Heart right ventricle (tissue), 16 donors: ENCODE measurements around the gene NAT8. TPM values are rescaled to one million over a fixed set of nuclear protein-coding genes. Genes with fewer than 3 reads are reported as not detected.
"Not testable (repeated sequence)": the region's sequence is repeated elsewhere in the genome, so short reads cannot be mapped to it uniquely, and the experiment has no call there.

Experiments used
- ATAC-seq, 8 donors: fragments of 200-7000 bp; cut with Tn5 transposase; one replicate each; pipeline ENCODE4 v1.9.1; 2020; ENCODE audit warnings: mild to moderate bottlenecking in 8 of 8, moderate library complexity in 8 of 8, moderate number of reproducible peaks in 1 of 8
- DNase-seq, 2 donors: peaks; one replicate each; pipeline ENCODE4 v3.0.0-alpha.2; 2020
- H3K27ac ChIP-seq, 10 donors: fragments of 200-600 bp; sonication (generic) in 2 of 10; one replicate each; pipeline versions ENCODE4 v1.5.0 to v1.8.0; 2020 to 2022; ENCODE audit warnings: mild to moderate bottlenecking in 3 of 10
- H3K27me3 ChIP-seq, 7 donors: fragments of 200-600 bp; one replicate each; pipeline ENCODE4 v1.8.0; 2021 to 2022; ENCODE audit warnings: mild to moderate bottlenecking in 2 of 7
- H3K36me3 ChIP-seq, 9 donors: fragments of 200-600 bp; sonication (generic) in 1 of 9; one replicate each; pipeline versions ENCODE4 v1.5.0 to v1.8.0; 2020 to 2022; ENCODE audit warnings: mild to moderate bottlenecking in 2 of 9
- H3K4me1 ChIP-seq, 9 donors: fragments of 200-600 bp; sonication (generic) in 1 of 9; one replicate each; pipeline versions ENCODE4 v1.5.0 to v1.8.0; 2020 to 2022; ENCODE audit warnings: mild to moderate bottlenecking in 4 of 9
- H3K4me3 ChIP-seq, 10 donors: fragments of 200-600 bp; sonication (generic) in 2 of 10; one replicate each; pipeline versions ENCODE4 v1.5.0 to v1.8.0; 2020 to 2022; ENCODE audit warnings: mild to moderate bottlenecking in 7 of 10, moderate library complexity in 2 of 10
- H3K9me3 ChIP-seq, 11 donors: fragments of 200-600 bp in 10 of 11; sonication (generic) in 2 of 11; one replicate each; pipeline versions ENCODE4 v1.5.0 to v1.8.0; 2013 to 2022; ENCODE audit warnings: mild to moderate bottlenecking in 2 of 11, control low read depth in 1 of 11, moderate library complexity in 1 of 11
- WGBS, 2 donors: extraction: QIAGEN DNeasy Blood & Tissue Kit; methylation state at CpG; one replicate each; pipeline ENCODE4 v1.1.7; 2013; ENCODE audit warnings: inconsistent platforms in 1 of 2; 5-methylcytosine and 5-hydroxymethylcytosine counted together
- intact Hi-C, 10 donors: fragments of 100-400 bp; cut with DNase I; formaldehyde crosslinking; loops; one replicate each; pipeline versions ENCODE4 v1.11.1 to v1.14.2; 2022
- polyA plus RNA-seq, 2 donors: library from polyadenylated mRNA; stranded (reverse); fragments of 200-250 nt; gene quantifications; one replicate each; pipeline ENCODE4 v1.2.3, GENCODE V29; 2013
- total RNA-seq, 10 donors: library from RNA; stranded (reverse); fragmentation: NEBNext Ultra II Directional in 3 of 10; extraction: Animal tissue kit (Norgen Biotek cat#: 25700) in 3 of 10; gene quantifications; one replicate each; pipeline versions ENCODE4 v1.2.1 to v1.2.4, GENCODE V29; 2021 to 2023
- TF ChIP-seq, protein P1 (sequence below), 9 donors: fragments of 200-600 bp; sonication (generic) in 2 of 9; IDR thresholded peaks; one replicate each; pipeline versions ENCODE4 v1.5.0 to v1.8.0; 2021 to 2022; ENCODE audit warnings: antibody characterized with exemption in 9 of 9, mild to moderate bottlenecking in 5 of 9, moderate library complexity in 1 of 9
- donor health status: Arrhythmogenic right ventricular cardiomyopathy.
- donor health status: ischemic (EF 13 %, LVEDD 7.1; RV severe dilation, severe dysfunction).
- donor health status: healthy with polysubstance abuse.
- donor health status: DM: no; HTN: yes; CAD: no.
- donor health status: DM: no; HTN: no; CAD: no.
- donor health status: ischemic (EF 25% LVEDD 6.9; RV normal size, moderate dysfunction).
- donor health status: ischemic (EF 25% LVEDD 5.7; RV mildly dilated, moderate dysfunction).
- donor health status: healthy.
- donor health status: DM: yes; HTN: yes; CAD: no.
- donor health status: Ischemic cardiomyopathy.
- donor health status: ischemic (EF 35%, LVEDD 5.7; RV mildly dilated, moderate dysfunction).
- donor health status: nonischemic (EF 11% LVEDD 7.7; RV severe dilation, severe dysfunction).
- donor health status: DM: yes; HTN: yes; CAD: no.
- donor health status: PGD.
- donor health status: ischemic (EF 29% LVEDD 5.4; RV normal size, mild dysfunction).
- donor health status: nonischemic (EF 23%, LVEDD 6.1; RV moderate dilation, normal function).

Gene NAT8
- total and polyA plus RNA-seq, 12 donors = not detected

- Histone ChIP-seq H3K27me3 (no peaks in the 10 kb centered on the region), H3K36me3 (no peaks in the 10 kb centered on the region), H3K27ac (no peak overlapping the region), H3K9me3 (peaks cover 0 to 6% (median 0%) of the 10 kb centered on the region in 11 donors), H3K4me1 (peaks cover 0 to 5% (median 0%) of the 10 kb centered on the region in 9 donors), H3K4me3 (no peak overlapping the region)
- no peak for DNase-seq
- peak in 1 of 8 donors; percentile 38 for ATAC-seq
- TF ChIP-seq, protein P1, sequence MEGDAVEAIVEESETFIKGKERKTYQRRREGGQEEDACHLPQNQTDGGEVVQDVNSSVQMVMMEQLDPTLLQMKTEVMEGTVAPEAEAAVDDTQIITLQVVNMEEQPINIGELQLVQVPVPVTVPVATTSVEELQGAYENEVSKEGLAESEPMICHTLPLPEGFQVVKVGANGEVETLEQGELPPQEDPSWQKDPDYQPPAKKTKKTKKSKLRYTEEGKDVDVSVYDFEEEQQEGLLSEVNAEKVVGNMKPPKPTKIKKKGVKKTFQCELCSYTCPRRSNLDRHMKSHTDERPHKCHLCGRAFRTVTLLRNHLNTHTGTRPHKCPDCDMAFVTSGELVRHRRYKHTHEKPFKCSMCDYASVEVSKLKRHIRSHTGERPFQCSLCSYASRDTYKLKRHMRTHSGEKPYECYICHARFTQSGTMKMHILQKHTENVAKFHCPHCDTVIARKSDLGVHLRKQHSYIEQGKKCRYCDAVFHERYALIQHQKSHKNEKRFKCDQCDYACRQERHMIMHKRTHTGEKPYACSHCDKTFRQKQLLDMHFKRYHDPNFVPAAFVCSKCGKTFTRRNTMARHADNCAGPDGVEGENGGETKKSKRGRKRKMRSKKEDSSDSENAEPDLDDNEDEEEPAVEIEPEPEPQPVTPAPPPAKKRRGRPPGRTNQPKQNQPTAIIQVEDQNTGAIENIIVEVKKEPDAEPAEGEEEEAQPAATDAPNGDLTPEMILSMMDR (IDR thresholded peaks at IDR 0.05) = no peak
- 89 to 90% methylated on average over 19 of the region's 19 CpGs for WGBS, 2 donors
- intact Hi-C loops = no loop called here
Observed at GRCh38 chr2:73640946-73641766, 1.1 kb downstream of the NAT8 start.

GRCh38 chr2:73640511-73640911, 1.7 kb downstream of the NAT8 start:
- TF ChIP-seq, protein P1 (IDR thresholded peaks at IDR 0.05) = no peak
- WGBS, 2 donors = 41 to 57% methylated on average over 1 of the region's 1 CpG
- intact Hi-C loops = no loop called here
- Histone ChIP-seq H3K27me3 (no peaks in the 10 kb centered on the region), H3K4me1 (peaks cover 0 to 5% (median 0%) of the 10 kb centered on the region in 9 donors), H3K27ac (no peak overlapping the region), H3K4me3 (no peak overlapping the region), H3K9me3 (peaks cover 0 to 6% (median 0%) of the 10 kb centered on the region in 11 donors), H3K36me3 (no peaks in the 10 kb centered on the region)
- ATAC-seq (peak in 1 of 8 donors; percentile 11), DNase-seq (no peak)

DNA sequence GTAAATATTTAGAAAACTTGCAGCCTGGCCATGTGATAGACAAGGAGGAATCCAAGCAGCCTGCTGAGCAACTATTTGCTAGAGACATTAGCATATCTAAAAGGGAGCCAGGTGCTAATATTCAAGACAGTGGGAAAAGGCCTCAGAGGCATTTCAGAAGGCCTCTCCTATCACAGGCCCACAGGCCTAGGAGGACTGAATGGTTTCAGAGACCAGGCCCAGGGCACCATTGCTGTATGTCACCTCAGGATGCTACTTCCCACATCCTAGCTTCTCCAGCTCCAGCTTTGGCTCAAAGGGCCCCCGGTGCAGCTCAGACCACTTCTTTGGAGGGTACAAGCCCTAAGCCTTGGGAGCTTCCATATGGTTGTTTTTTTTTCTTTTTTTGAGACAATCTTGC, 3.8 kb downstream of the NAT8 start:
- H3K36me3 ChIP-seq = no peaks in the 10 kb centered on the region
- no peak for ATAC-seq
- no peak overlapping the region for H3K4me3 ChIP-seq
- no peaks in the 10 kb centered on the region for H3K27me3 ChIP-seq
- no peak overlapping the region for H3K27ac ChIP-seq
- intact Hi-C loops = no loop called here
- H3K9me3 ChIP-seq = peaks cover 0 to 6% (median 0%) of the 10 kb centered on the region in 11 donors
- peaks cover 0 to 5% (median 0%) of the 10 kb centered on the region in 9 donors for H3K4me1 ChIP-seq
- 95 to 97% methylated on average over 1 of the region's 1 CpG for WGBS, 2 donors
- TF ChIP-seq, protein P1 (IDR thresholded peaks at IDR 0.05) = no peak
- DNase-seq = no peak

DNA sequence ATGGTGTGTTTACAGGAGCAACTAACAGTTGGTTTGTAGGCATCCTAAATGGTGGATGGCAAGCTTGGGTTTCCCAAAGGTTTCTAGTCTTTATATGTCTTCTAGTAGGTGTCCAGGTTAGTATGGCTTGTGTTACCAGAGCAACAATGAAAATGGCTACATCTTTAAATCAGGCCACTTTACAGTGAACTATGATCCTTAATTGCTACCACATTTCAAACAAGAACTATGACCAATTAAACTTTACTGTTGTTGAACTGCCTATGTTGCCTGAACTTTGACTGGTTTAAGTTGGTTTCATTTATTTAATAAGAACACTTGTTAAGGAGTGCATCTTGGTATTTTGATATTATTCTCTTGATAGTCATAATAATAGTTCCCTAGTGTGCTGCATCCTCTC, 5.2 kb downstream of the NAT8 start:
- H3K36me3 ChIP-seq, intact Hi-C loops, DNase-seq, H3K27ac ChIP-seq, H3K27me3 ChIP-seq, H3K4me1 ChIP-seq, H3K9me3 ChIP-seq, H3K4me3 ChIP-seq, ATAC-seq: not testable (repeated sequence)

DNA sequence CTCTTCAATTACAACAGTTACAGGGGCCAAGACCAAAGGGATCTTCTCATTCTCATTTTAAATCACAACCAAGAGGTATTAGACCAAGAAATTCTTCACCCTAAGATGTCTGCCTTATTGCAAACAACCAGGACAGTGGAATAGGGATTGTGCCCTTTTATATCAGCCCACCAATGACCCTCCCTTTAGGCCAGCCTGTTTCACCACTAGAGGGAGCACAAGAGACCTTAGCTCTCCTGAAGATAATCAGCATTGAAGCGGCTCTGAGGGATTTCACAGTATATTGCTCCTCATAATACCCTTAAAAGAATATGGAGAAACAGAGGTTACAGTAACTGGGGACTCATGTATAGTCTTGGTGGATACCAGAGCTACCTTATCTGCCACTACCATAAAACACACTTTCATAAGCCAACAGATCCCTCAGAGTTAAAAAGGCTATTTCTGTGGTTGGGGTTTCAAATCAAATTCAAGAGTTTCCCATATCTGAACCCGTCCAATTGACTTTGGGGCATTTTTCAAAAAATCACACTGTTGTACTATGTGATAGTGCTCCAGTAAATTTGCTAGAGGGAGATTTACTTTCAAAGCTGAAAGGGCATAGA, 11.5 kb downstream of the NAT8 start:
- WGBS, 2 donors = 48 to 55% methylated on average over 2 of the region's 2 CpGs
- DNase-seq, H3K27ac ChIP-seq, intact Hi-C loops, H3K27me3 ChIP-seq, H3K4me3 ChIP-seq, H3K4me1 ChIP-seq, H3K36me3 ChIP-seq: not testable (repeated sequence)
- TF ChIP-seq, protein P1 (IDR thresholded peaks at IDR 0.05) = peak; percentile 19 to 68 (median 61)
- ATAC-seq = peak in 7 of 8 donors; percentile 51 to 74 (median 63)
- H3K9me3 ChIP-seq = peaks cover 0 to 11% (median 0%) of the 10 kb centered on the region in 11 donors

GRCh38 chr2:73628493-73628892, 13.7 kb downstream of the NAT8 start:
- ATAC-seq, H3K4me3 ChIP-seq, H3K36me3 ChIP-seq, DNase-seq, H3K27ac ChIP-seq, H3K4me1 ChIP-seq, H3K27me3 ChIP-seq: not testable (repeated sequence)
- peaks cover 0 to 11% (median 0%) of the 10 kb centered on the region in 11 donors for H3K9me3 ChIP-seq
- WGBS, 2 donors = 85 to 90% methylated on average over 2 of the region's 2 CpGs
- intact Hi-C loops = loop anchor here in 1 of 10 donors (5.0 kb wide), 1 partner anchor 54 kb away; no protein-coding TSS in a partner anchor

- WGBS, 2 donors = 36 to 41% methylated on average over 3 to 4 of the region's 5 CpGs
- not testable (repeated sequence) for H3K27ac ChIP-seq, H3K4me1 ChIP-seq, DNase-seq, H3K4me3 ChIP-seq, H3K36me3 ChIP-seq, H3K27me3 ChIP-seq
- H3K9me3 ChIP-seq = peaks cover 0 to 11% (median 0%) of the 10 kb centered on the region in 11 donors
- intact Hi-C loops = loop anchor here in 1 of 10 donors (5.0 kb wide), 1 partner anchor 56 kb away; no protein-coding TSS in a partner anchor
- ATAC-seq = peak in 2 of 8 donors; percentile 8 to 11
Observed at GRCh38 chr2:73626237-73626636, 16.0 kb downstream of the NAT8 start.
